Erythroblast (primary cell): Measurements from ENCODE around the gene FCER1G.

Experiments
- DNase-seq, 2 experiments: peaks; one replicate each; lab custom pipeline; 2025; lab: John Stamatoyannopoulos, UW
- GATA1 ChIP-seq: IDR thresholded peaks from 2 replicates; pipeline ENCODE4 v1.6.1; 2011; ENCODE audit warnings: low read depth, mild to moderate bottlenecking, control low read depth, low read length, moderate library complexity
- POLR2A ChIP-seq: IDR thresholded peaks from 2 replicates; pipeline ENCODE4 v1.6.1; 2011; ENCODE audit warnings: mild to moderate bottlenecking, low read length

The FCER1G gene

DNA sequence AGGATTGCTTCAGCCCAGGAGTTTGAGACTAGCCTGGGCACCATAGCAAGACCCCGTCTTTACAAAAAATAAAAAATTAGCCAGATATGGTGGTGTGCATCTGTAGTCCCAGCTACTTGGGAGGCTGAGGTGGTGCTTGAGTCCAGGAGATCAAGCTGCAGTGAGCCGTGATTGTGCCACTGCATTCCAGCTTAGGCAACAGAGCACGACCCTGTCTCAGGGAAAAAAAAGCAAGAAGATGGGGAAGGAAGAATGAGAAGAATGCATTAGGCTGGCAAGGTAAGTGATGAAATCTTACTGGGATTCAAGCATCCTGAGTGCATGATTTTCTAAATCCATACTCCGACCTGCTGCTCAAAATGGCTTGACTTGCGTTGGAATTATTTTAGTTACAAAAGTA lies 50.2 kb downstream of the FCER1G start:
- TF ChIP-seq POLR2A (no peak), GATA1 (no peak)
- DNase-seq: no peak

DNA sequence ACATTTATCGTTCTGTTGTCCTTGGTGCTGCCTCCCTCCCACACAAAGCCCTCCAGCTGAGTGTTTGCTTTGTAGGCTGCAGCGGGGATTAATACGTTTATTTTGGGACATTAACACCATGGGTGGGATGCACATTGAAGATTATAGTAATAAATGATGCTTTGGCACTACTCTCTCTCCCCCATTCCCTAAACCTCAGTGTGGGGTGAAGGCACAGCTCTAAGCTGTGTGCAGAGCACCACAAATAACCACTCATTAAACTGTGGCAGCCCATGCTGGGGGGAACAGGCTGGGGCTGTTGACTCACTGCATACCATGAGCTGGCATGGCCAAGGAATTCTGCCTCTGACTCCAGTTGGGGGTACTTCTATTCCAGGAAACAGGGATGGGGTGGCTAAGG lies 51.1 kb downstream of the FCER1G start:
- TF ChIP-seq POLR2A (no peak), GATA1 (no peak)
- no peak for DNase-seq

DNA sequence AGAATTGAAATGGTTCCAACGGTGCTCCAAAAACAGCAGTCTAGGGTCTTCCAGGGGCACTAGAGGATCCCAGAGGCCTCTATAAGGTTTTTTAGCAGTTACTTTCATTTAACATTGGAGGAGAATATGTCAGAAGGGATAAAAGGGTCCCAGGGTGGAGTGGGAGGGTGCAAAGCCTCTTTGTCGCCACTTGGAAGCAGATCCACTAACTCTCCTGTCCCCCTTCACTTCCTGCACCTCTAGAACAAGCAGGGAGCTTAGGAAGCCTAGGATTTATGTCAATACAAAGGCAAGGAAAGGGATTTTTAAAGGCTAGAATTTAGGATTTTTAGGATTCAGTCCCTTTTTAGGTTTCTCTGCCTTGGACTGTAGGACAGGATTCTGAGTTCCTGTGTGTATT lies 51.7 kb downstream of the FCER1G start:
- TF ChIP-seq GATA1 (no peak), POLR2A (no peak)
- DNase-seq: no peak

DNA sequence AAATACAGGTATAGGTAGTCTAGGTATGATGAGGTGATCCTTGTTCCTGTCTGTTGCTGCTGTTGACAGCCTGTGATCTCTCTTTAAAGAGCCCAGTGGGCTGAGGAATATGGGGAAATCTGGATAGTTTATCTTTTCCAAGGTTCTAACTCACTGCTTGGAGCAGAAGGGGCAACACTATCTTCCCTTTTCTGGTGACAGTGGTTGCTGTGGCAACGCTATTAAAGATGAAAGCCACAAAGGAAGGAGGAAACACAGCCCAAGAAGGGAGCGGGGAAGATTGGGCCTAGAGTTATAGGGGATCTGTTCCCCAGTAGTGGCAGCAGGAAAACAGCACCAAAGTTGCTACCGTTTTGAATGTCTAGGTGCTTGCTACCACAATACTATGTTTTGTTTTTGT lies 52.2 kb downstream of the FCER1G start:
- DNase-seq: no peak

More for the DNA sequence above, 52.2 kb downstream of the FCER1G start:
- no peak for TF ChIP-seq POLR2A
- no peak for TF ChIP-seq GATA1
